HCT116 (cell line): ENCODE data around the gene RANGAP1. TPM values are rescaled to one million over a fixed set of nuclear protein-coding genes. Genes with fewer than 3 reads are reported as not detected.

Experiments used
- ATAC-seq: fragments of 200-7000 bp; cut with Tn5 transposase; 2 replicates; pipeline ENCODE4 v1.9.1; 2020; ENCODE audit warnings: mild to moderate bottlenecking, moderate library complexity
- BruUV-seq: library from RNA; stranded (reverse); fragments of 400-500 nt; replicated peaks from 2 replicates; lab custom pipeline; 2021; lab: Mats Ljungman, UMichigan
- CTCF ChIA-PET: fragments of 300-600 bp; sonication (Branson Sonifier 250); formaldehyde crosslinking; loops from one replicate; lab custom pipeline; 2021; ENCODE audit warnings: antibody characterized with exemption; lab: Charles Lee
- POLR2A ChIA-PET: fragments of 300-600, 350-600 bp; sonication (Branson Sonifier 250); formaldehyde crosslinking; loops from one replicate; lab custom pipeline; 2021; ENCODE audit warnings: antibody characterized with exemption; lab: Charles Lee
- RAD21 ChIA-PET, 2 experiments: fragments of 300-600 bp; sonication (Branson Sonifier 250); formaldehyde crosslinking; loops; one replicate each; lab custom pipeline; 2023; ENCODE audit warnings: low total read pairs in 2 of 2; ENCODE audit not compliant: uncharacterized antibody in 2 of 2, unreplicated experiment in 2 of 2, low non-redundant PET in 1 of 2; lab: Charles Lee
- DNase-seq: peaks from one replicate; pipeline ENCODE4 v3.0.0-alpha.2; 2010; ENCODE audit warnings: low read depth, low spot score
- H2AFZ ChIP-seq: fragments of 200-600 bp; shearing (Covaris generic), sonication (generic); 2 replicates; pipeline ENCODE4 v1.6.1; 2017; ENCODE audit warnings: low read depth, mixed run types, mixed read lengths, antibody characterized with exemption, low read length; ENCODE audit not compliant: poor library complexity, severe bottlenecking
- H3K27ac ChIP-seq: 2 replicates; pipeline ENCODE4 v1.5.1; 2012; ENCODE audit warnings: low read depth, low read length
- H3K27me3 ChIP-seq: fragments of 200-600 bp; sonication (generic); 2 replicates; pipeline ENCODE4 v1.6.1; 2016; ENCODE audit warnings: mixed run types, low read length, mixed read lengths; ENCODE audit not compliant: insufficient read depth
- H3K36me3 ChIP-seq, 2 experiments: fragments of 200-500 bp in 1 of 2; fragments of 200-600 bp in 1 of 2; sonication (Bioruptor generic) in 1 of 2; sonication (generic) in 1 of 2; 2 replicates each; pipeline versions ENCODE4 v1.5.1 to v1.6.1; 2014 to 2016; ENCODE audit warnings: low read length in 2 of 2, inconsistent platforms in 1 of 2, mixed read lengths in 1 of 2, mixed run types in 1 of 2; ENCODE audit not compliant: insufficient read depth in 2 of 2, control insufficient read depth in 1 of 2
- H3K4me1 ChIP-seq, 2 experiments: fragments of 200-600 bp in 1 of 2; sonication (generic) in 1 of 2; 2 replicates each; pipeline versions ENCODE4 v1.5.1 to v1.6.1; 2012 to 2017; ENCODE audit warnings: low read length in 2 of 2, inconsistent platforms in 1 of 2, mild to moderate bottlenecking in 1 of 2, mixed read lengths in 1 of 2, mixed run types in 1 of 2, moderate library complexity in 1 of 2; ENCODE audit not compliant: insufficient read depth in 2 of 2, control insufficient read depth in 1 of 2
- H3K4me2 ChIP-seq: fragments of 200-600 bp; sonication (generic); 2 replicates; pipeline ENCODE4 v1.6.1; 2017; ENCODE audit warnings: mixed run types, low read length, mixed read lengths
- H3K4me3 ChIP-seq, 2 experiments: fragments of 200-600 bp in 1 of 2; sonication (generic) in 1 of 2; replicated peaks in 1 of 2; 2 replicates each; pipeline ENCODE4 v1.5.1; 2011 to 2016; ENCODE audit warnings: low read length in 2 of 2, control low read depth in 1 of 2, low read depth in 1 of 2, mild to moderate bottlenecking in 1 of 2, mixed read lengths in 1 of 2, mixed run types in 1 of 2
- H3K79me2 ChIP-seq: fragments of 200-600 bp; sonication (generic); 2 replicates; pipeline ENCODE4 v1.6.1; 2017; ENCODE audit warnings: mild to moderate bottlenecking, mixed run types, low read length, moderate library complexity, mixed read lengths; ENCODE audit not compliant: insufficient read depth
- H3K9ac ChIP-seq: fragments of 200-600 bp; sonication (generic); 2 replicates; pipeline ENCODE4 v1.6.1; 2016; ENCODE audit warnings: low read length, mixed read lengths
- H3K9me2 ChIP-seq: fragments of 200-600 bp; sonication (generic), shearing (Covaris generic); 2 replicates; pipeline ENCODE4 v1.6.1; 2017; ENCODE audit warnings: mixed run types, mild to moderate bottlenecking, moderate library complexity; ENCODE audit not compliant: insufficient read depth
- H3K9me3 ChIP-seq, 2 experiments: fragments of 200-500 bp in 1 of 2; fragments of 200-600 bp in 1 of 2; sonication (Bioruptor generic) in 1 of 2; sonication (generic) in 1 of 2; 2 replicates each; pipeline ENCODE4 v1.6.1; 2014 to 2017; ENCODE audit warnings: low read length in 2 of 2, mixed read lengths in 2 of 2, inconsistent platforms in 1 of 2, low read depth in 1 of 2, mild to moderate bottlenecking in 1 of 2, mixed run types in 1 of 2, moderate library complexity in 1 of 2; ENCODE audit not compliant: control insufficient read depth in 1 of 2, insufficient read depth in 1 of 2
- H4K20me1 ChIP-seq: fragments of 200-600 bp; sonication (generic), shearing (Covaris generic); 2 replicates; pipeline ENCODE4 v1.6.1; 2017; ENCODE audit warnings: mixed run types, mild to moderate bottlenecking, moderate library complexity; ENCODE audit not compliant: insufficient read depth
- ATF3 ChIP-seq: IDR thresholded peaks from 2 replicates; pipeline ENCODE4 v1.6.1; 2012
- CBX3 ChIP-seq: IDR thresholded peaks from 2 replicates; pipeline ENCODE4 v1.6.1; 2012; ENCODE audit warnings: low read depth
- CEBPB ChIP-seq: IDR thresholded peaks from 2 replicates; pipeline ENCODE4 v1.6.1; 2012; ENCODE audit warnings: low read depth
- EGR1 ChIP-seq: IDR thresholded peaks from 2 replicates; pipeline ENCODE4 v1.6.1; 2012; ENCODE audit warnings: low read depth
- ELF1 ChIP-seq: IDR thresholded peaks from 2 replicates; pipeline ENCODE4 v1.6.1; 2012; ENCODE audit warnings: low read depth, borderline replicate concordance
- EZH2phosphoT487 ChIP-seq: fragments of 200-600 bp; IDR thresholded peaks from 2 replicates; pipeline ENCODE4 v1.6.1; 2018; ENCODE audit warnings: antibody characterized with exemption, borderline replicate concordance
- POLR2AphosphoS5 ChIP-seq: IDR thresholded peaks from 2 replicates; pipeline ENCODE4 v1.6.1; 2011; ENCODE audit warnings: mild to moderate bottlenecking, low read depth, low read length, moderate library complexity
- REST ChIP-seq: IDR thresholded peaks from 2 replicates; pipeline ENCODE4 v1.6.1; 2012; ENCODE audit warnings: low read depth
- SIN3A ChIP-seq: IDR thresholded peaks from 2 replicates; pipeline ENCODE4 v1.6.1; 2012; ENCODE audit warnings: low read depth
- SP1 ChIP-seq: IDR thresholded peaks from 2 replicates; pipeline ENCODE4 v1.6.1; 2012; ENCODE audit warnings: low read depth
- SRF ChIP-seq: IDR thresholded peaks from 2 replicates; pipeline ENCODE4 v1.6.1; 2012; ENCODE audit warnings: low read depth
- TCF7L2 ChIP-seq: IDR thresholded peaks from 2 replicates; pipeline ENCODE4 v1.7.0; 2011; ENCODE audit warnings: borderline replicate concordance, inconsistent platforms; ENCODE audit not compliant: insufficient read depth, insufficient read length; ENCODE audit errors: extremely low read depth
- YY1 ChIP-seq: IDR thresholded peaks from 2 replicates; pipeline ENCODE4 v1.6.1; 2011; ENCODE audit warnings: low read length, low read depth, moderate library complexity, mild to moderate bottlenecking; ENCODE audit not compliant: insufficient replicate concordance; ENCODE audit errors: extremely low read depth
- ZNF274 ChIP-seq: fragments of 200-500 bp; sonication (Bioruptor generic); IDR thresholded peaks from 2 replicates; pipeline ENCODE4 v1.6.1; 2014; ENCODE audit warnings: mild to moderate bottlenecking, low read depth, low read length, inconsistent platforms
- intact Hi-C: fragments of 100-400 bp; cut with micrococcal nuclease; formaldehyde crosslinking; loops from 2 replicates; pipeline ENCODE4 v1.10.0; 2022
- total RNA-seq: library from RNA; stranded (reverse); gene quantifications from one replicate; pipeline ENCODE4 v1.2.1, GENCODE V29; 2021; ENCODE audit not compliant: unreplicated experiment
- TF ChIP-seq, protein P1 (sequence below): IDR thresholded peaks from 2 replicates; pipeline ENCODE4 v1.6.1; 2012

The RANGAP1 gene
- total RNA-seq, 1 experiment from 2014 or later, result 121 TPM

DNA sequence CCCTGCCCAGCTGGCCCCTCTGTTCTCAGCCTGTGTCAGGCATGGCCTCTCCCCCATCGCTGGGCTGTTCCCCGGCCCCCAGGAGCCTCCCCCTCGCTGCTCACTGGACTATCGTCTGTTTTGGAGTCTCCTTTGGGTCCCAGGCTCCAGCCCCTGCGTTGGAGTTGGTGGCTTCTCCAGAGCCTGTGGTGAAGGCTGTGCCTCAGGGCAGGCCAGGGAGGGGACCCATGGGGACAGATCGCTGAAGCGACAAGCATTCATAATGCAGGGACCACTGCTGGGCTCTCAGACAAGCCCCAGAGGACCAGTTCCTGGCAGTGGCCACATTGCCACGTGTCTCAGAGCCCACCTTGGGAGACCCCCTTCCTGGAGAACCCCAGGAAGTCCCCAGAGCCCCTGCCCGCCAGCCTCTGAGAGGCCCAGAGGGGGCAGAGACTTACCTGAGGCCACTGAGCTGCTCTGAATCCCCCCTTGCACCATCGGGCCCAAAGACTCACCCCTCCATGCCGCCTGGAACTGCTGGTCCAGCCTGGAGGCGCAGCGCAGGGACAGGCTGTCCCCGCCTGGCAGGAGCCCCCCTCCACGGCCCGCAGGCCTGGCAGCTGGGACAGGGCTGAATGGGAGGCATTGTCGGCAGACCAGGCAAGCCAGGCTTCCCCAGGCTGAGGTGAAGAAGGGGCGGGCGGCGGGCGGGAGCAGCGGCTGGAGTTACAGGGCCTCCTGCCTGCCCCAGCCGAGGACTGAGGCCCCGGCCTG lies 45.4 kb downstream of the RANGAP1 start, which contains the start of gene CHADL:
Gene CHADL, minus strand, starts transcription at position 555 of the 756 bp plus-strand sequence. Its CDS starts 50 bp downstream, at position 505.
- CTCF ChIA-PET, result no interaction called here
- DNase-seq, result no peak
- Histone ChIP-seq H3K4me2 (no peak within 1 kb of the TSS), H3K27me3 (no peaks in the 10 kb centered on the region), H3K9me2 (no peaks in the 10 kb centered on the region), H2AFZ (no peak within 1 kb of the TSS), H4K20me1 (peaks cover 4% of the 10 kb centered on the region; the same call in 1 of the 2 replicates), H3K4me3 (no peak within 1 kb of the TSS)
- POLR2A ChIA-PET, result no interaction called here
- TF ChIP-seq CEBPB (no peak), SIN3A (no peak), REST (no peak), YY1 (no peak), SRF (no peak), EGR1 (no peak), CBX3 (no peak), POLR2AphosphoS5 (no peak), TCF7L2 (no peak), ATF3 (no peak), ZNF274 (no peak), SP1 (no peak), EZH2phosphoT487 (no peak), ELF1 (no peak)
- TF ChIP-seq, protein P1, sequence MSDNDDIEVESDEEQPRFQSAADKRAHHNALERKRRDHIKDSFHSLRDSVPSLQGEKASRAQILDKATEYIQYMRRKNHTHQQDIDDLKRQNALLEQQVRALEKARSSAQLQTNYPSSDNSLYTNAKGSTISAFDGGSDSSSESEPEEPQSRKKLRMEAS, result no peak
- TF ChIP-seq, all 23 proteins: peak for 0
- ATAC-seq, result no peak
- H3K4me1 ChIP-seq, result peaks cover 6 to 10% of the 10 kb centered on the region in 2 experiments; a peak in 3 of 4 replicates
- intact Hi-C loops, result no loop called here
- no peak within 1 kb of the TSS for H3K27ac ChIP-seq
- RAD21 ChIA-PET, result no interaction called here
- peaks cover 0 to 4% of the 10 kb centered on the region in 2 experiments; a peak in 1 of 4 replicates for H3K36me3 ChIP-seq
- H3K9ac ChIP-seq, result no peak within 1 kb of the TSS
- H3K79me2 ChIP-seq, result no peaks in the 10 kb centered on the region
- no peaks in the 10 kb centered on the region for H3K9me3 ChIP-seq
- BruUV-seq, result no TSS peak
